Calu3 (cell line): Measurements from ENCODE around the gene ARHGAP4. TPM values are rescaled to one million over a fixed set of nuclear protein-coding genes. Genes with fewer than 3 reads are reported as not detected.

Source experiments
- BruUV-seq: library from RNA; stranded (reverse); fragments of 400-500 nt; replicated peaks from 2 replicates; lab custom pipeline; 2021; lab: Mats Ljungman, UMichigan
- CTCF ChIA-PET: fragments of 300-600 bp; sonication (Branson Sonifier 250); formaldehyde crosslinking; loops from one replicate; lab custom pipeline; 2022; ENCODE audit warnings: antibody characterized with exemption; lab: Charles Lee
- DNase-seq: peaks from one replicate; pipeline ENCODE4 v3.0.0; 2022
- H3K27ac Mint-ChIP-seq: one replicate; pipeline ENCODE4 v1.8.0; 2022; ENCODE audit warnings: mixed read lengths; ENCODE audit not compliant: unreplicated experiment
- H3K27me3 Mint-ChIP-seq: one replicate; pipeline ENCODE4 v1.8.0; 2022; ENCODE audit warnings: mixed read lengths; ENCODE audit not compliant: unreplicated experiment
- H3K36me3 Mint-ChIP-seq: one replicate; pipeline ENCODE4 v1.8.0; 2022; ENCODE audit warnings: mild to moderate bottlenecking, moderate library complexity, mixed read lengths; ENCODE audit not compliant: insufficient read depth, unreplicated experiment
- H3K4me1 Mint-ChIP-seq: one replicate; pipeline ENCODE4 v1.8.0; 2022; ENCODE audit warnings: mild to moderate bottlenecking, low read depth, mixed read lengths; ENCODE audit not compliant: unreplicated experiment
- H3K4me3 Mint-ChIP-seq: one replicate; pipeline ENCODE4 v1.8.0; 2022; ENCODE audit warnings: mild to moderate bottlenecking, low read depth, moderate library complexity, mixed read lengths; ENCODE audit not compliant: unreplicated experiment
- H3K9me3 Mint-ChIP-seq: one replicate; pipeline ENCODE4 v1.8.0; 2022; ENCODE audit warnings: low read depth, mixed read lengths; ENCODE audit not compliant: unreplicated experiment
- intact Hi-C: fragments of 100-400 bp; cut with micrococcal nuclease; formaldehyde crosslinking; loops from one replicate; pipeline ENCODE4 v1.10.0; 2022; ENCODE audit not compliant: unreplicated experiment
- total RNA-seq: library from RNA; stranded (reverse); gene quantifications from 2 replicates; pipeline ENCODE4 v1.2.3, GENCODE V29; 2022
- TF ChIP-seq, protein P1 (sequence below): fragments of 200-600 bp; IDR thresholded peaks from one replicate; pipeline ENCODE4 v1.8.0; 2022; ENCODE audit warnings: antibody characterized with exemption; ENCODE audit not compliant: unreplicated experiment

ARHGAP4 gene
- total RNA-seq, 1 experiment from 2014 or later, result 3.8 TPM

DNA sequence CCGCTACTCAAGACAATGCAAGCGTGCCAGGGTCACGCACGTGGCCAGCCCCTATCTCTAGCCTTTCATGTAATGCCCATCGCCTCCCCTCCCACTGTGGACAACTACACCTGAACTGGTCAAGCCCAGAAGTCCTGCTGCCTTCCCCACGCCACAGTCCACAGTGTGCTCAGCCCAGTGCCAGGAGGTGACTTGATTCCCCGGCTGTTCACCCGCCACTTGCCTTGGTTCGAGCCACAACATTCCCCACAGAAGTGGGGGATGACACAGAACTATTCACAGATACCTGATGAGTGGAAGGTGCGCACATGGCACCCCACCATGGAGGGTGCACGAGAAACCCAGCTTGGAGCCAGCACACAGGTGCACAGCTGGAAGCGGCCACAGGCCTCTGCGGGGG is 6.8 kb downstream of the ARHGAP4 start:
- H3K9me3 Mint-ChIP-seq, result no peaks in the 10 kb centered on the region
- TF ChIP-seq, protein P1, sequence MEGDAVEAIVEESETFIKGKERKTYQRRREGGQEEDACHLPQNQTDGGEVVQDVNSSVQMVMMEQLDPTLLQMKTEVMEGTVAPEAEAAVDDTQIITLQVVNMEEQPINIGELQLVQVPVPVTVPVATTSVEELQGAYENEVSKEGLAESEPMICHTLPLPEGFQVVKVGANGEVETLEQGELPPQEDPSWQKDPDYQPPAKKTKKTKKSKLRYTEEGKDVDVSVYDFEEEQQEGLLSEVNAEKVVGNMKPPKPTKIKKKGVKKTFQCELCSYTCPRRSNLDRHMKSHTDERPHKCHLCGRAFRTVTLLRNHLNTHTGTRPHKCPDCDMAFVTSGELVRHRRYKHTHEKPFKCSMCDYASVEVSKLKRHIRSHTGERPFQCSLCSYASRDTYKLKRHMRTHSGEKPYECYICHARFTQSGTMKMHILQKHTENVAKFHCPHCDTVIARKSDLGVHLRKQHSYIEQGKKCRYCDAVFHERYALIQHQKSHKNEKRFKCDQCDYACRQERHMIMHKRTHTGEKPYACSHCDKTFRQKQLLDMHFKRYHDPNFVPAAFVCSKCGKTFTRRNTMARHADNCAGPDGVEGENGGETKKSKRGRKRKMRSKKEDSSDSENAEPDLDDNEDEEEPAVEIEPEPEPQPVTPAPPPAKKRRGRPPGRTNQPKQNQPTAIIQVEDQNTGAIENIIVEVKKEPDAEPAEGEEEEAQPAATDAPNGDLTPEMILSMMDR, result no peak
- DNase-seq, result no peak
- H3K36me3 Mint-ChIP-seq, result no peaks in the 10 kb centered on the region
- no peaks in the 10 kb centered on the region for H3K4me1 Mint-ChIP-seq
- no peak overlapping the region for H3K27ac Mint-ChIP-seq
- CTCF ChIA-PET, result no interaction called here
- no peak overlapping the region for H3K4me3 Mint-ChIP-seq
- BruUV-seq, result no TSS peak
- intact Hi-C loops, result no loop called here
- peaks cover 34% of the 10 kb centered on the region for H3K27me3 Mint-ChIP-seq

DNA sequence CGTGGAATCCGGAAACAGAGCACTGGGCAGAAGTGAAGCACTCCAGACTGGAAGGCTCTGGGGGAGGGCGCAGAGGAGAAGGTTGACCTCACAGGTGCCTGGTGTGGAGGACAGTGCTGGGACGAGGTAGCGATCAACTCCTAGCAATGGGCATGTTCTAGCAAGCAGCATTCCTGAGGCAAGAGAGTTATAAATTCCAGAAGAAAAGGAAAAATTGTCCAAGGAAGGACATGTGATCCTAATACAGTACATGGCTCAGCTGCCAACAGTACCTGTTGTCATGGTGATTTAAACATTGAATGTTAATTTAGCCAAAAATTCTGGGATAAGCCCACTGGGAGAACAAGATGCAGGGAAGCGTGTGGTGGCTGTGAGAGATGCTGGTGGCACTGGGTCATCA is 8.2 kb downstream of the ARHGAP4 start:
- H3K36me3 Mint-ChIP-seq, result no peaks in the 10 kb centered on the region
- TF ChIP-seq, protein P1, result no peak
- intact Hi-C loops, result no loop called here
- no peak overlapping the region for H3K27ac Mint-ChIP-seq
- CTCF ChIA-PET, result no interaction called here
- H3K27me3 Mint-ChIP-seq, result peaks cover 30% of the 10 kb centered on the region
- BruUV-seq, result no TSS peak
- H3K4me1 Mint-ChIP-seq, result no peaks in the 10 kb centered on the region
- DNase-seq, result no peak
- H3K9me3 Mint-ChIP-seq, result no peaks in the 10 kb centered on the region
- H3K4me3 Mint-ChIP-seq, result no peak overlapping the region

DNA sequence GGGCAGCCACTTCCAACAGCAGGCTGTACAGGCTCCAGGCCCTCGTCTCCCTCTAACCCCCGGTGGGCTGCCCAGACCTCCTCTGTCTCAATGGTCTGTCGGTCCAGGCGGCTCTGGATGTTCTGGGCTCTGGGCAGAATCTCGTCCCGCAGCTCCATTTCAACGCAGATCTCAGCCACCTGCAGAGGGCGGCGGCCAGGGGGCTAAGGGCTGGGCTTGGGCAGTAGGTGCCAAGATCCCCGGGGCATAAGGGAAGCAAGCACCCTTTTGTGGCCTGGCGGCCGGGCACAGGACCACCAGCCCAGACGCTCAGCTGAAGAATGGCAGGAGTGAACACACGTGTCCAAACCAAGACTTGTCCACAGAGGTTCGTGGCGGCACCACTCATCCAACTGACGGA is 12.4 kb downstream of the ARHGAP4 start:
- CTCF ChIA-PET, result no interaction called here
- no peak for DNase-seq
- Mint-ChIP-seq H3K4me3 (no peak overlapping the region), H3K36me3 (peaks cover 5% of the 10 kb centered on the region), H3K27ac (no peak overlapping the region), H3K4me1 (no peaks in the 10 kb centered on the region), H3K9me3 (no peaks in the 10 kb centered on the region), H3K27me3 (peaks cover 4% of the 10 kb centered on the region)
- TF ChIP-seq, protein P1, result no peak
- BruUV-seq, result no TSS peak
- intact Hi-C loops, result no loop called here

DNA sequence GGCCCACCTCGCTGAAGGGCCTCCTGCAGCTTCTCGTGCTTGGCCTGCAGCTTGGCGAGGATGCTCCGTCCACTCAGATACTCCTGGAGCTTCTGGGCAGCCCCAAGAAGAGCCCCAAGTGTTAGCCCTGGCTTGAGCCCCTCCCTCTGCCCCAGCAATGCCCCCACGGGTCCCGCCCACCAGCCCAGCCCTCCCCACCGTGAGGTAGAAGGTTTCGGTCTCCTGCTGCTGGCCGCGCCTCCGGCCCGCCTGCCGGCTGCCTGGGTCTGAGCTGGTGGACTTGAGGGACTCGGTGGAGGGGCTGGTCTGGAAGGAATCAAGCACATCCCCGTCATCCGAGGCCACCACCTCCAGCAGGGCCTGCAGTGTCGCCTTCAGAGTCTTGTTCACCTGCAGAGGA is 12.9 kb downstream of the ARHGAP4 start:
- Mint-ChIP-seq H3K36me3 (peaks cover 5% of the 10 kb centered on the region), H3K27me3 (peaks cover 9% of the 10 kb centered on the region), H3K9me3 (no peaks in the 10 kb centered on the region), H3K27ac (no peak overlapping the region), H3K4me3 (no peak overlapping the region), H3K4me1 (no peaks in the 10 kb centered on the region)
- CTCF ChIA-PET, result interaction anchor here (1.1 kb wide), 1 partner anchor 10 kb away, joined by 3 read pairs; no protein-coding TSS in a partner anchor
- no peak for DNase-seq
- intact Hi-C loops, result no loop called here
- no TSS peak for BruUV-seq
- TF ChIP-seq, protein P1, result no peak
